ENCODE measurements around the gene KLHDC10.

DNA sequence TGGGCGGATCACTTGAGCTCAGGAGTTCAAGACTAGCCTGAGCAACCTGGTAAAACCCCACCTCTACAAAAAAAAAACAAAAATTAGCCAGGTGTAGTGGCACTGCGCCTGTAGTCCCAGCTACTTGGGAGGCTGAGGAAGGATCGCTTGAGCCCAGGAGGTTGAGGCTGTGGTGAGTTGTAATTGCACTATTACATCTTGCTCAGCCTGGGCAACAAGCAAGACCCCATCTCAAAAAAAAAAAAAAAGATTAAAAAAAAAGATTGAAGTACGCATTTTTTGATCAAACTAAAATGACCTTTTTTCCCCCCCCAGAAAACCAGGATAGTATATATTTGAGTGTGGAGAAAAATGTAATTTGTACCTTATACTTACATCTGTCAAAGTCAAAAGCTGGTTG, 29.8 kb upstream of the KLHDC10 start:
- TF ChIP-seq, protein P1, sequence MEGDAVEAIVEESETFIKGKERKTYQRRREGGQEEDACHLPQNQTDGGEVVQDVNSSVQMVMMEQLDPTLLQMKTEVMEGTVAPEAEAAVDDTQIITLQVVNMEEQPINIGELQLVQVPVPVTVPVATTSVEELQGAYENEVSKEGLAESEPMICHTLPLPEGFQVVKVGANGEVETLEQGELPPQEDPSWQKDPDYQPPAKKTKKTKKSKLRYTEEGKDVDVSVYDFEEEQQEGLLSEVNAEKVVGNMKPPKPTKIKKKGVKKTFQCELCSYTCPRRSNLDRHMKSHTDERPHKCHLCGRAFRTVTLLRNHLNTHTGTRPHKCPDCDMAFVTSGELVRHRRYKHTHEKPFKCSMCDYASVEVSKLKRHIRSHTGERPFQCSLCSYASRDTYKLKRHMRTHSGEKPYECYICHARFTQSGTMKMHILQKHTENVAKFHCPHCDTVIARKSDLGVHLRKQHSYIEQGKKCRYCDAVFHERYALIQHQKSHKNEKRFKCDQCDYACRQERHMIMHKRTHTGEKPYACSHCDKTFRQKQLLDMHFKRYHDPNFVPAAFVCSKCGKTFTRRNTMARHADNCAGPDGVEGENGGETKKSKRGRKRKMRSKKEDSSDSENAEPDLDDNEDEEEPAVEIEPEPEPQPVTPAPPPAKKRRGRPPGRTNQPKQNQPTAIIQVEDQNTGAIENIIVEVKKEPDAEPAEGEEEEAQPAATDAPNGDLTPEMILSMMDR (IDR thresholded peaks at IDR 0.05; ENCODE audit: insufficient read depth, low read length, poor library complexity, severe bottlenecking): no peak
- no peak for TF ChIP-seq EZH2phosphoT487 (conservative IDR thresholded peaks at IDR 0.05; ENCODE audit: low read length)
